ENCODE data around the gene IDI2.

IDI2 gene

GRCh38 chr10:1035201-1035600 lies 9.5 kb upstream of the IDI2 start:
- TF ChIP-seq, protein P1, sequence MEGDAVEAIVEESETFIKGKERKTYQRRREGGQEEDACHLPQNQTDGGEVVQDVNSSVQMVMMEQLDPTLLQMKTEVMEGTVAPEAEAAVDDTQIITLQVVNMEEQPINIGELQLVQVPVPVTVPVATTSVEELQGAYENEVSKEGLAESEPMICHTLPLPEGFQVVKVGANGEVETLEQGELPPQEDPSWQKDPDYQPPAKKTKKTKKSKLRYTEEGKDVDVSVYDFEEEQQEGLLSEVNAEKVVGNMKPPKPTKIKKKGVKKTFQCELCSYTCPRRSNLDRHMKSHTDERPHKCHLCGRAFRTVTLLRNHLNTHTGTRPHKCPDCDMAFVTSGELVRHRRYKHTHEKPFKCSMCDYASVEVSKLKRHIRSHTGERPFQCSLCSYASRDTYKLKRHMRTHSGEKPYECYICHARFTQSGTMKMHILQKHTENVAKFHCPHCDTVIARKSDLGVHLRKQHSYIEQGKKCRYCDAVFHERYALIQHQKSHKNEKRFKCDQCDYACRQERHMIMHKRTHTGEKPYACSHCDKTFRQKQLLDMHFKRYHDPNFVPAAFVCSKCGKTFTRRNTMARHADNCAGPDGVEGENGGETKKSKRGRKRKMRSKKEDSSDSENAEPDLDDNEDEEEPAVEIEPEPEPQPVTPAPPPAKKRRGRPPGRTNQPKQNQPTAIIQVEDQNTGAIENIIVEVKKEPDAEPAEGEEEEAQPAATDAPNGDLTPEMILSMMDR (IDR thresholded peaks at IDR 0.05; ENCODE audit: insufficient read depth, low read length): no peak
- no peak for TF ChIP-seq REST (IDR thresholded peaks at IDR 0.05; ENCODE audit: insufficient replicate concordance, low read depth)
- TF ChIP-seq POLR2AphosphoS5 (IDR thresholded peaks at IDR 0.05; ENCODE audit: low read depth): no peak
- TF ChIP-seq SPI1 (IDR thresholded peaks at IDR 0.05; ENCODE audit: borderline replicate concordance, low read depth): no peak
- no peak for TF ChIP-seq GABPA (IDR thresholded peaks at IDR 0.05; ENCODE audit: low read depth)
- Histone ChIP-seq H3K27ac (replicated peaks) (no peak overlapping the region), H3K4me3 (replicated peaks; ENCODE audit: insufficient read depth, low read length) (no peak overlapping the region), H3K27me3 (ENCODE audit: insufficient read depth, poor library complexity, severe bottlenecking) (no peaks in the 10 kb centered on the region)
- DNase-seq (ENCODE audit: low read depth in 1 of 2, low spot score in 1 of 2): no peak

DNA sequence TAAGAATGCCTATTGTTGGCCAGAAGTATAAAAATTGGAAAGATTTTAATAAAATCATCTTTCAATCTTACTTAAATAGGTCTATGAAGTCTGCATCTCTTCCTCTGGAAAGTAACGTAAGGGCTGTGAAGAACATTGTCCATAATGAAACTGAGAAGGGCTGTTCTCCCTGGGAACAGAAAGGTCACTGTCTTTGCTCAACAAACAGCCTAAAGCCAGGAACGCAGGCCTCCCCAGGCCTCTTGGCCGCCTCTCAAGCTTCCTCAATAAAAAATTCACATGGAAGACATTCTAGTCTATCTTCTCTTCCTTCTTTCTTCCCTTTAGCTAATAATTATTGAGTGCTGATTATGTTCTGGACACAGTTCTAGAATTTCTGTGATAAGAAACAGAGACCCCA lies 9.1 kb upstream of the IDI2 start:
- Histone ChIP-seq H3K27me3 (ENCODE audit: insufficient read depth, poor library complexity, severe bottlenecking) (no peaks in the 10 kb centered on the region), H3K4me3 (replicated peaks; ENCODE audit: insufficient read depth, low read length) (no peak overlapping the region), H3K27ac (replicated peaks) (no peak overlapping the region)
- no peak for DNase-seq (ENCODE audit: low read depth in 1 of 2, low spot score in 1 of 2)
- no peak for TF ChIP-seq GABPA (IDR thresholded peaks at IDR 0.05; ENCODE audit: low read depth)
- TF ChIP-seq REST (IDR thresholded peaks at IDR 0.05; ENCODE audit: insufficient replicate concordance, low read depth): no peak
- TF ChIP-seq, protein P1 (IDR thresholded peaks at IDR 0.05; ENCODE audit: insufficient read depth, low read length): no peak
- TF ChIP-seq SPI1 (IDR thresholded peaks at IDR 0.05; ENCODE audit: borderline replicate concordance, low read depth): no peak
- no peak for TF ChIP-seq POLR2AphosphoS5 (IDR thresholded peaks at IDR 0.05; ENCODE audit: low read depth)

DNA sequence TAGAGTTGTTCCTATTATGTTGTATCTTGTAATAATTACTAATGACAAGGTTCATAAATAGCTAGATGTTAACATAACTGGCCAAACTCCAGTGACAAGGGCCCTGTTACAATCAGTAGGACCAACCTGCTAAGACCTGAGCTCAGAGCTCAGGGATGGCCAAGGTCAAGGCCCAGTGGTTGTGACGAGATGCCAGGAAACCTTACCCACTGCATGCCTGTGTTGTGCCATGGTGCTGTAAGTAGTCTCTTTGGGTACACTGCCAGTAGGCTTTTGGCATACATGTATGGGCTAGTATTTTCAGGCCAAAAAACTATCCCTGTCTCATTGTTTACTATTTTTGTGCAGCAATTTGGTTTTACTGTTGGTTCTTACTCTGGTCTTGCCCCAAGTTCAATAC lies 7.9 kb upstream of the IDI2 start:
- H3K27me3 ChIP-seq (ENCODE audit: insufficient read depth, poor library complexity, severe bottlenecking): no peaks in the 10 kb centered on the region
- no peak for DNase-seq (ENCODE audit: low read depth in 1 of 2, low spot score in 1 of 2)
- no peak overlapping the region for H3K4me3 ChIP-seq (replicated peaks; ENCODE audit: insufficient read depth, low read length)
- TF ChIP-seq GABPA (IDR thresholded peaks at IDR 0.05; ENCODE audit: low read depth) (no peak), REST (IDR thresholded peaks at IDR 0.05; ENCODE audit: insufficient replicate concordance, low read depth) (no peak), SPI1 (IDR thresholded peaks at IDR 0.05; ENCODE audit: borderline replicate concordance, low read depth) (no peak), POLR2AphosphoS5 (IDR thresholded peaks at IDR 0.05; ENCODE audit: low read depth) (no peak)
- TF ChIP-seq, protein P1 (IDR thresholded peaks at IDR 0.05; ENCODE audit: insufficient read depth, low read length): no peak
- no peak overlapping the region for H3K27ac ChIP-seq (replicated peaks)
